NCI-H2107 (cell line): ENCODE measurements around the gene TRIM3.

Experiments
- DNase-seq: peaks from one replicate; lab custom pipeline; 2025; lab: John Stamatoyannopoulos, UW

TRIM3 gene

DNA sequence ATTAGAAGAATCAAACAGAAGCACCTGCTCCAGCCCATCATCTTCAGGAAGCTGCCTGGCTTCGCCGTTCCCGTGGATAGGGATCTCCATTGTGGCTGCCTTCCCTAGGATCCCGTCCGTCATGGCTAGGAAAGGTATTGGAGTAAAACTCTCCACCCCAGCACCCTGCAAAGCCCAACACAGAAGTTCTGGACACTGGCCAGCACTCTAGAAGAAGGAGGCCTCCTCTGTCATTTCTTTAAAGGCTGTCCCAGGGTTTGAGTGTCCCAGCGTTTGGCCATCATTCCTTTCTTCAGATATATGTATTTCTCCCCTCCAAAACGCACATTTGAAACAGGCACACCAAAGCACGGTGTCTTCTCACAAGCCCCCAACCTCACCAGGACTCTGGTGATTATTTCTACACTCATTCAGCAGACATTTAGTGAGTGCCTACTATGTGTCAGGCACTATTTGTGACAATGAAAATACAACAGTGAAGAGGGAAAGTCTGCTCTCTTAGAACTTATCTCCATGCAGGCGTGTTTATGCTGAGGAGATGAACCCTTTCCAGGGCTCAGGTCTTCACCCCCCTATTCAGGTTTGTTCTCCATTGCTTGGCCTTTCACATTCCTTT lies 6.7 kb upstream of the TRIM3 start:
- no peak for DNase-seq

DNA sequence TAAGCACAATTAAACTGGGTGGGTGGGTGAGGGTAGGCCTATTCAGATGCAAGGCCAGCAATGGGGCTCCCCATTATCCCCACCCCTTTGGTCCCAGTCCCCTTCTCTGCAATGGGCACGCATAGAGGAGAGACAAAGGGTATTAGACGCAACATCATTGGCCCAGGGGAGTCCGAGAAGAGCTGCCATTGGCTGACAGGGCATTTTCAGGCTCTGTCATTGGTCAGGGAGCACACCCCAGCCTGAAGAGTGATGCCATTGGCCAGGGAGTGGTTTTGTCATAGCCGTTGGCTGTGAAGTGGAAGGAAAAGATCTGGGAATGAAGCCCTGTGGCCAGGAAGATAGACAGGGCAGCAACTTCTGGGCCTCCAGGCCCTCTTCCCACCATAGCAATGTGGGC lies 2.8 kb upstream of the TRIM3 start:
- DNase-seq: no peak

DNA sequence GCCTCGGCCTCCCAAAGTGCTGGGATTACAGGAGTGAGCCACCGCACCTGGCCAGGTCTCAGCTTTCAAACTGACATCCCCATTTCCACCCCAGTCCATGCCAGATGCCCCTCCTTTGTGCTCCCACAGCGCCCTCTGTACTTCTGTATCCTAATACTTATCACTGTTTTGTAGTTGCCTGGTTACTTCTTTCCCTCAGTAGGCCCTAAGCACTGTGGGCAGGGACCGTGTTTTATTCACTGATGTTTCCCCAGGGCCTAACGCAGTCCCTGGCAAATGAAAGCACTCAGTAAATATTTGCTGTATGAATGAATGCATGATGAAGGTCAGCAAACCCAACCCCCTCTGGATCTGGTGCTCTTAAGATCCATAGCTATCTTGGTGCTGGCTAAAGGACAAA lies 2.2 kb upstream of the TRIM3 start:
- no peak for DNase-seq

DNA sequence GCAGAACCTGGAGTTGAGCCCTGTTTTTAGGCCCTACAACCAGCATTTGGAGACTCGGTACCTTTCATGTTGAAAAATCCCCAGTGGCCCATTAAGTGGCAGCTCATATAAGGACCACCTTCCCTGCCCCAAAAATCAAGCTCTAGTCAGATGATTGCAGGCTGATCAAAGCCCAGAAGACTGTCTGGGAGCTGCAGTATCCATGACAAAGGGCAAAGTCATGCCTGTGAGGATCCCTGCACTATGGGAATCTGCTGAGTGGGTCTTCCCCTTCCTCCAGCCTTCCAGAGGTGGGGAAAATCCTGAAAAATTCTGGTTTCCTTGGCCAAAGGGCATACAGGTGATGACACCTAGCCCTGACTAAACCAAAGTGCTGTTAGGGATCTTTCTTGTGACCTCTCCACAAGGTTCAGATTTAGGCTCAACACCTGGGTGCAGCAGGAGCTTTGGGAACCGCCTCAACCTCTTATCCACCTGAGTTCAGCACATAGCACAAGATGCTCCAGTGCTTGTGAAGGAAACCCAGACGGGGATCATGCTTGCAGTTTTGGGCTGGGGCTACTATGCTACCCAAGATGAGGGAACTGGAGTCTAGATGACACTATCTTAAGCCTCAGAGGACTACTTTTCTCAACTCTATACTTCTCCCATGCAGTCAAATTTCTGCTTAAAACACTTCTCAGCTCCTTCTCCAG lies 1.2 kb upstream of the TRIM3 start:
- DNase-seq: no peak

DNA sequence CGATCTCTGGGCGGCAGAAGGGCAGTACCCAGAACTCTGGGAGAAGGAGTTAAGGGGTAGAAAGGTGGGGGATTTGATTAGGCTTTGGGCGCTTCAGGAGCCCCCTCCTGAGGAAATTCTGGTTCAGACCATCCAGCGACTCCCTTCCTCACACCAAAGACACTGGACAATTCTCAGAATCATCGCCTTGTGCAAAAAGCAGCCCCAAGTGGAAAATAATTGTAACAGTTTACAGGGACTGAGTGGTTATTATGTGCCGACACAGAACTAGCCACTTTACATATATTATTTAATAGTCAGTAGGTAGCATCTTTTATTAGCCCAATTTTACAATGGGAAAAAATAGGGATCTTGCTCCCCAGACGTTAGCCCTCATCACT lies 662 bp upstream of the TRIM3 start:
- no peak for DNase-seq

DNA sequence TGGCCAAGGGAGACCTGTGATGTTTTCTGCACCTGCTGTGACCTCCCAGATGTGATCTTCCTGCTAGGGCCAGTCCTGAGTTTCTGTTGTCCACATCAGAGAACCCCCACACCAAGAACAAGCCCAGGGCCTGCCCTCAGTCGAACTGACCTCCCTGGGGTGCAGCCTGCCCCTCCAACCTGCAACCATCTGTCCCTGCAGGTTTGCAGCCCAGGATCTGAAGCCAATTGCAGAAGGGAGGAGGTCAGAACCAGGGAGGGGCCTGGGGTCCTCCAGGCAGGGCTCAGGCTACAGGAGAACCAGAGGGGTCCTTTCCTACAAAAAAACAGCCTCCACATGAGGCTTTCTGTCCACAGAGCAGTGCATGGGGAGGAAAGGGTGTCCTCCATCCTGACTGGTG lies 807 bp downstream of the TRIM3 start:
- DNase-seq: no peak

DNA sequence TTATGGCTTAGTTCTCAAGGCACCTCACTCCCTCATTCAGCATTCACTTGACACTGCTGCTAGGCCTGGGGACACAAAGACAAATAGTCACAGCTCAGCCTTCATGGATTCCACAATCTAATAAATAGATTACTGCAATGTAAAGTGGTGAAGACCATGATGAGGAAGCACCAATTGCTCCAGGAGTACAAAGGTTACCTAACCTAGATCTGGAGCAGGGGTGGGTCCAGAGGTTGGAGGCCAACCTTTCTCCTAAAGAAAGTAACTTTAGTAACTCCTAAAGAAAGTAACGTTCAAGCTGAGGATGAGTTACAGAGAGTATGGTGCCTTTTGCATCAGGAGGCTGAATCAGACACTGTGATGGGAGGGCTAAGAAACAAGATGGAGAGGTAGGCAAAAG lies 4.1 kb downstream of the TRIM3 start:
- DNase-seq: no peak

DNA sequence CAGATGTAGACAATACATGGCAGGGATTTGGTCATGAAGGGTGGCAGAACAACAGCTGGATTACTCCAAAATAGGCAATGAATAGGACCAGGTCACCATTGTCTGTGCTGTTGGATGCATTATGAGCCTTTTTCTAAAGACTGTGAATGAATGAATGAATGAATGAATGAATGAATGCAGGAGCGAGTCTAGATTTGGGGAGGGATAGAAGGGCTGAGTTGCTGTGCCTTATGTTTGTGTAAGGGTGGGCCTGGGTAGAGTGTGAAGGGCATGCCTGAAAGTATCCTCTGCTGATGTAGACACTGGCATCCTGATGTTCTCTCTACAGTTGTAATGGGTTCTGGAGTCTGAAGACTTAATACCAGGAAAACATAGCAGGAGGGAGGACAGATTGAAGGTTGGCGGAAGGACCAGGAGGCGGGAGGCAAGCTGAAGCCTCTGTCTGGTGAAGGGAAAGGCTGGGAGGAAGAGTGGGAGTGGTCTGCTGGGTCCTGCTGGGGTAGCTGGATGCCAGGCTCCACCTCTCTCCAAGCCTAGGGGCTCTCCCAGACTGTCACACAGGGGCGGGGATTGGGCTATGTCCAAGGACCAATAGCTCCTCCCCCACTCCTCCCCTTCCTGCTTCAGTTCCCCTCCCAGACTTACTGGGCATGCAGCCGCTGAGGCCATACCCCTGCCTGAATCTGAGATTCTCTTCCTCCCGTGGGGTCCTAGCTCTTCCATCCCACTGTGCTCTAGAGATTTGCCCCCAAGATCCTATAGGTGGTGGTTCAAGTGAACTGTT lies 4.8 kb downstream of the TRIM3 start:
- no peak for DNase-seq

DNA sequence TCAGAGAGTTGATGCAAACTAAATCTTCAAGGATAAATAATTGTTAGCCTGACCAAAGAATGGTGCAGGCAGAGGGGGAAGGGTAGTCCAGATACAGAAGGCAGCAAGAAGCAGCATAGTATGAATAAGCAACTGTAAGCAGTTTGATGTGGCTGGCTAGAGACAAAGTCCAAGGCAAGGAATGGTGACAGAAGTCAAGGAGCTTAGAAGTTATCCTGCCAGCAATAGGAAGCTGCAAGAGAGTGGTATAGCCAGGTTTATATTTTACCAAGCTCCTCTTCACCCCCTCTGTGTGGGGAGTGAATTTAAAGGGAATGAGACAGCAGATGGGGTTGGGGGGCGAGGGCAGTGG lies 14.7 kb downstream of the TRIM3 start:
- no peak for DNase-seq

DNA sequence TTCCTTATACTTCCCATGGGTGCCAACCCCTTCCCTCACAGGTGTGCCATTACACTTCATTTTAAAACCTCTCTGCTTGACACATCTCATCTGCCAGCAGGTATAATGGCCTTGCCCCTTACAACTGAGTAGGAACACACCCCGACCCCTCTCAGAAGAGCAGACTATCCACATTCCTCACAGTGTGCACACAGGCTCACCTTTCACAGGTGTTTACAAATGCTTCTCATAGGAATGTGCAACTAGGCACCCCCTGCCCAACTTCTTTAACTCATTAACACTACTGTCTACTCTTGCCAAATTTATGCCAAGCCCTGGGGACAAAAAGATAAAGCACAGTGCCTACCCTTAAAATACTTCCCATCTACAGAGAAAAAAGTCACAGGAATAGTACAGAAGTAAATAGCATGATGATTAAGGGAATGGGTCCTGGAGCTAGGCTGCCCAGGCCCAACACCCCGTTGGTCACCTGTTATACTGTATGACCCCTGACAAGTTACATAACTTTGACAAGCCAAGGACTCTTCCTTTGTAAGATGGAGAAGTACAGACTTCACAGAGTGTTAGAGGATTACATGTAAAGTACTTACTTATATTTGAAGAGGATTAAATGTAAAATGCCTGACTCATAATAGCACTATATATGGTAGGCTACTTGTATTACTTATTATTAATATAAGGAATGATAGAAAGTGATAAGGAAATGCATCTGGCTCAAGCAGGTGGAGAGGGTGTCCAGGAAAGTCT lies 15.2 kb downstream of the TRIM3 start:
- no peak for DNase-seq

DNA sequence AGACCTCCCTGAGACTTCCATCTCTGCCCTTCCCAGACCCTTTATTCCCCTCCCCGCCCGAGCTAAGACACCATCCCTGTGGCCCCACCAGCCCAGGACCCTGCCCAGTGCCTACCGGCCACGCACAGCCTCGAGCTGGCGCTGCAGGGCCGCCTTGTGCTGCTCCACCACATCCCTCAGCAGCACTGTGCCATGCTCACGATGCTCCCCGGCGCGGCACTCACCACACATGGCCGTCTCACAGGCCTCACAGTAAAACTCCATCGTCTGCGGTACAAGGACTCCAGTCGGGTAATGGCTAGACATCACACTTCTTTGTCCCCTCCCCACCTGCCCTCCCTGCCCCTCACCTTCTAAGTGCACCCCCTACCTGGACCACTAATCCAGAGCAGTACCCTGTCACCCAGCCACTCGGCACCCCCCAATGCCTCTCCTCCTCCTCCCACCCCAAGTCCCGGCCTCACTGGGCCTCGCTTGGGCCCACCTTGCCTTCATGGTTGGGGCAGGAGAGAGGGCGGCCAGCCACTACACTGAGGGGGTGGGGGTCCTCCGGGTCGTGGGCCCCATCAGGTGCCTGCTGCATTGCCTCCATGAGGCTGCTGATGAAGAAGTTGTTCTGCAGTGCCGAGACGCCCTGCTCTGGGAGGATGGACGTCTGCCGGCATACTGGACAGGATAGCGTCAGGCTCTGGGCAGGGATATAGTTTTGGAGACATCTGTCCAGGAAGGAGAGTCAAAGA lies 16.0 kb downstream of the TRIM3 start:
- DNase-seq: no peak

DNA sequence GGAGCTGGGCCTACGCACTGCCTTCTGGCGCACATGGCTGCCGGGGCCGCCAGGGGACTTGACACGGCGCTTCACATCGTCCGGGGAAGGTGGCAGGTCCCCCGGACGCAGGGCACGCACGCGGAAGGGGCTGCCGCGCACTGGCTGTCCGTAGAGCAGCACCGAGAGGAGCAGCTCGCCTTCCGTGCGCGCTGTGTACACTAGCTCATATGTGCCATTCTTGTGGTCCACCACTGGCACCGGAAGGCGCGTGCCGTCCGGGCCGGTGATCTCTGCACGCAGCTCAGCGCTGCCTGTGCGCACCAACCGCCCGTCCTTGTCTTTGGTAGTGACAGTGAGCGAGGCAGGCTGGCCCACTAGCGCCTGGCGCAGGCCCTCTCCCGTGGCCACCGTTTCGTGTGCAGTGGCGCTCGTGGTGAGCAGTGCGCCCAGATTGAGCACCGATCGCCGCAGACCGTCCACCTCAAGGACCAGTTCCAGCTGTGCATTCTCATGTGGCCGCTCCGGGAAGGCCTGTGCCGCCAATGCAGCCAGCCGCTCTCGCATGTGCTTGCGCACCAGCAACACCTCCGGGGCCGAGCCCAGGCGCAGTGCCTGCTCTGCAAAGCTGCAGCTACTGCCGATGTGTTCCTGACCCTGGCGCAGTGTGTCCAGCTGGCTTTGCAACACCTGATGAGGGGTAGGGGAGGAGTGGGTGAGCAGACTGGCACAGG lies 17.2 kb downstream of the TRIM3 start:
- DNase-seq: no peak

DNA sequence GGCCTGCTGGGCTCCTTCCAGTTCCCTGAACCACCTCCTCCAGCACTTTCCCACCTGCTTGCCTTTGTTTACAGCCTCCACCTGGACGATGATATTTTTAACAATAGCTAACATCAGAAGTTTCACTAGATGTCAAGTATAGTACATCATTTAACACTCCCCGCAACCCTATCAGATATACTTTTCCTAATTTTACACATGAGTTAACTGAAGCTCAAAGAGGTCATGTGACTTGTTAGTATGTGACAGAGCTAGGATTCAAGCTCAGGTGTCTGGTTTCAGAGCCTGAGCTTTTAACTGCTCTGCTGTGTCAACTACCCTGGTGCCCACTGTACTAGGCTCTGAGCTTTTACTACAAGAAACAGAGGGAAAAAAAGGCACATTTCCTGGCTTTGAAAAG lies 18.7 kb downstream of the TRIM3 start:
- no peak for DNase-seq

DNA sequence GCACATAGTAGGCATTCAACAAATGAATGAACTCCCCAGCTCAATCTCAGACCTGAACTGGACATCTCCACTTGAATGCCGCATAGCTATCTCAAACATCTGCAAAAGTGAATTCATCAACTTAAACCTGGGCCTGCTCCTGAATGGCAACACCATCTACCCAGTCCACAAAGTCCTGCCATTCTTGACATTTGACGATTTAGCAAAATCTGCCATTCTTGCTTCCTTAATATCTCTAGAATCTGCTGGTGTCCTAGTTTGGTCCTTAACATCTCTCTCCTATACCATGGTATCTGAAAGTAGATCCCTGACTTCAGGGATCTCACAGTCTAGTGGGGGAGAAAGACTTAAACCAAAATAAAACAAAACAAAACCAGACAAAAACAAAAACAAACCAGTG lies 20.6 kb downstream of the TRIM3 start:
- no peak for DNase-seq

DNA sequence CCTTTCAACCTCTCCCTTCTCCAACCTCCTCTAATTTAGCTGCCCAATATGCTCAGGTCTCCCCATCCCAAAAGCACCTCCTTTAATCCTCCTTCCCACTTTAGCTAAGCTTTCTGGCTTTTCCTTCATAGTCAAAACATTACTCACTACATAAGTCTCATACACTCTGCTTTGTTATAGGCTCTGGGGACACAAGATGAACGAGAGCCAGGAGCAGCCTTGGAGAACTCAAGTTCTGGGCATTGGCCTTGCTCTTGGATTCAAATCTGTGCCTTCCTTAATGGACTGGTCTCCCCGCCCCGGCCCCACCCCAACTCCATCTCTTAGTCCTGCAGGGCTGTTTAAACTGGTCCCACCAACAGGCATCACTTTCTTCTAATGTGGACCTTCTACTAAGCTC lies 21.5 kb downstream of the TRIM3 start:
- no peak for DNase-seq

DNA sequence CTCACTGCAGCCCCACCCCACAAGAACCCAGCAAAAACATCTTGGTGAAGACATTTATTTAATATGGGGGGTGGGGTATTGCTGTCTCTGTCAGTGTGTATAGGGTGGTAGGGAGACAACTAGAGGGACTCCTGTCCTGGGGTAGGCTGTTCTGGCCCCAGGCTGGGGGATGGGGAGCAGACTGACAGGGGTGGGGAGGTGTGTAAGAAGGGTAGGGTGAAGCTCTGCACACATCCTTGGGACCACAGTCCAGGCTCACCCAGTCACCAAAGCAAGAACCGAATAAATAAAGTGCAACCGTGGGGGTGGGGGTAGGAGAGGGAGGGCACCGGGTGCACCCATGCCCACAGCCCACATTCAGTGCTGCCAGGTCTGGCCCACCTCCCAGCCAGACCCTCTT lies 25.2 kb downstream of the TRIM3 start:
- no peak for DNase-seq

DNA sequence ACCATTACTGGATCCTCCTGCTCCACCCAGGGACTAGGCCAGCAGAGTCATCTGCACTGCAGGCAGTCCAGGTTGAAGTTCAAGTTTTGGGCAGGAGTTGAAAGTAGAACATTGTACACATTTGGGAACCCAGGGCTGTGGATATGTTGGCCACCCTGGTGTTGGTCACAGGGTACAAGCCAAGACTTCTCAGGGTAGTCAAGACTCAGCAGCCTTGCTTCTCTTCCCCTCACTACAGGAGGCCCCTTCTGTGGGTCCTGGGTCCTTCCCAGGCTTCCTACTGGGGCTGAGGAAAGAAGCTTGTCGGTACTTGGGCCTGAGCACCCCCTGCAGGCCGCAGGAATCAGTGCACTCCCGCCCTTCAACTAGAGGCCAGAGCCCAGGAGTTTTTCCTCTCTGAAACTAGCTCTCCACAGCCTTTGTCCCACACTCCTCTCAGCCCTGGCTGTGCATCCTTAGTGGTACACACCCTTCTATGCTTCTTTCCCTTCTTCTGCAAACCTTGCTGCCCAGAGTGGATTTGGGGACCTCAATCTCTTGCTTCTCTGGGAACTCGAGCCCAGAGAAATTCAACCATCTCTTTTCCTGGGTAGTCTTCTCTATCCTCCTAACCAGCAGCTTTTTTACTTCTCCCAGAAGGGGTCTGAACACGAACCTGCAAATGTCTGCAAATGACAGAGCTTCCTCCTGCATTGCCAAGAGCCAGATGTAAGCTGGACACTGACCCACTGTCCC lies 30.3 kb downstream of the TRIM3 start:
- DNase-seq: peak; percentile 9

DNA sequence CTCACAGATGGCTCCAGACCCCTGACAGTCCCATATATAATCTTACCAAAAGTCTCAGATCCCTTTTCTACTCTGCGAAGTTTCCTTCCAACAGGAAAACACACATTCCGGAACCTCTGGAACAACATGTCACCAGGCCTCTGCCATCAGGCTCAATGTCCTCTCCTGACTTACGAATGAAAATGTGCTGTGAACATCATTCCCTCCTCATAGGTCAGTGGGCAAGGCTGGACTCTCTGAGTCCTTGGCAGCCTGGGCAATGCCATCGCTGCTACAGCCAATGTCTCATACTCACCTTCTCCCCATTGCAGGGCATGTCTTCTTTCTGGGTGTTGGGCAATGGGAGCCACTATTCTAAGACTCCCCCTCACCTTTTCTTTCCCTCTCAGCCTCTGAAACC lies 31.3 kb downstream of the TRIM3 start:
- no peak for DNase-seq

DNA sequence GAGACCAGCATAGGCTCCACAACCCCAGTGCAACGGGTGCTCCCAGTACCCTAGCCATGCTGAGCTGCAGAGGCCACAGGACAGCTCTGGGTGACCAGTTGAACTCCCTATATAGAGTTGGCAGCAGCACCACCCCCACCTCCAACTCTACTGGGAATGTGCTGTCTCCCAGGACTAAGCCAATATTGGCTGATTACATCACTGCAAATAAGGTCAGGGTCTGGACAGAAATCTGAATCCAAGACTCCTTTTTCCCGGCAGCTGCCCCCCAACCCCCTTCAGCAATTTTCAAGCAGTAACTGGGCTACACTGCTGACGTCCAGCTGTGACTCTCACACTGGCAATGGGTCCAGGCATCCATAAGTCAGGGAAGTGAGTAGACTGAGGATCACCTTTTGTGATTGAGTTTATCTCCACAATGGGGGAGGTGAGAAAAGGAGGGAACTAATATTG lies 32.8 kb downstream of the TRIM3 start, which contains the start of gene HPX:
Gene HPX (minus strand): TSS at position 82 of the 453 bp plus-strand sequence. CDS start 24 bp downstream, at position 58.
- no peak for DNase-seq

DNA sequence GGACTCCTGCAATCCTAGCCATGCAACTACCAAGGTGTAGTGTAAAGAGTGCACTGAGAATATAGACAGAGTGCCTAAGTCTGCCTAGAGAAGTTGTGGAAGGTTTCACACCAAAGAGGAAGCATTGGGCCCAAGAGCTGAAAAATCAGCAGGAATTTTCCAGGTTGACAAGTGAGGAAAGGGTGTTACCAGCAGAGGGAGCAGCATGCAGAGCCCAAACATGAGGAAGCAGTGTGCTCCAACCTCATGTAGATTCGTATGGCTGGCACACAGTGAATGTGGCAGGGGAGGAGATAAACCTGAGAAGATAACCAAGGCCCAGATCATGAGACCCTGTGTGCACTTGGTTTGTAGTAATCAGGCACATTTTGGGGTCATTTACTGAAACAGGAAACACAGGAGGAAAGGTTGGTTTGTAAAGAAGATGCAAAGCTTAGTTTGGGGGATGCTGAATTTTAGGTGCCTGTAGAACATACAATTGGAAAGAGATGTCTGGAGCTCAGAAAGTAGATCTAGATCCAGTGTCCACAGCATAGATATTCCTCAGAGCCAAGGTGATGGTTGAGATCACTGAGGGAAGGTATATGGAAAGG lies 34.7 kb downstream of the TRIM3 start:
- peak; percentile 19 for DNase-seq
